ENCODE data around the gene REEP5. TPM values are rescaled to one million over a fixed set of nuclear protein-coding genes. Genes with fewer than 3 reads are reported as not detected.

REEP5 gene
- total and polyA plus RNA-seq, 2 of the 13 experiments (the other 11 are each of a cell fraction or from before 2014, with no cell fraction given): 49.4 to 239 TPM

GRCh38 chr5:112860929-112861637 lies 60.9 kb downstream of the REEP5 start, which contains the start of gene SRP19 (continued):
- TF ChIP-seq NCOR1 (IDR thresholded peaks at IDR 0.05; ENCODE audit: borderline replicate concordance, low read length): no peak
- 0 out of 2 replicates have a peak, but pooled peaks have one; percentile 59 for TF ChIP-seq FOXM1 (CRISPR knock-in tag; IDR thresholded peaks at IDR 0.05)
- TF ChIP-seq SOX5 (CRISPR knock-in tag; IDR thresholded peaks at IDR 0.05; ENCODE audit: borderline replicate concordance): peak; percentile 71
- TF ChIP-seq ZNF530 (CRISPR knock-in tag; IDR thresholded peaks at IDR 0.05; ENCODE audit: low read depth): 0 out of 2 replicates have a peak, but pooled peaks have one; percentile 42
- TF ChIP-seq REXO4 (CRISPR knock-in tag; IDR thresholded peaks at IDR 0.05; ENCODE audit: borderline replicate concordance): peak; percentile 91; the same call in 1 of the 2 replicates
- no peak for TF ChIP-seq ZKSCAN5 (CRISPR knock-in tag; IDR thresholded peaks at IDR 0.05)
- TF ChIP-seq SKIL (CRISPR knock-in tag; IDR thresholded peaks at IDR 0.05; ENCODE audit: borderline replicate concordance): no peak
- no peak for TF ChIP-seq ZNF878 (CRISPR knock-in tag; IDR thresholded peaks at IDR 0.05)
- TF ChIP-seq ZC3H13 (CRISPR knock-in tag; IDR thresholded peaks at IDR 0.05): peak; percentile 62; the same call in 1 of the 2 replicates
- peak; percentile 84; the same call in 1 of the 2 replicates for TF ChIP-seq EED (CRISPR knock-in tag; IDR thresholded peaks at IDR 0.05)
- TF ChIP-seq ZNF652 (CRISPR knock-in tag; IDR thresholded peaks at IDR 0.05; ENCODE audit: borderline replicate concordance, low read depth): 0 out of 2 replicates have a peak, but pooled peaks have one; percentile 35
- TF ChIP-seq MATR3 (CRISPR knock-in tag; IDR thresholded peaks at IDR 0.05): no peak
- 0 out of 2 replicates have a peak, but pooled peaks have one; percentile 49 for TF ChIP-seq PRDM15 (CRISPR knock-in tag; IDR thresholded peaks at IDR 0.05)
- peak; percentile 68; the same call in 1 of the 2 replicates for TF ChIP-seq CENPT (CRISPR knock-in tag; IDR thresholded peaks at IDR 0.05; ENCODE audit: low read depth)
- TF ChIP-seq TOPORS (CRISPR knock-in tag; IDR thresholded peaks at IDR 0.05): peak; percentile 89
- peak; percentile 90 for TF ChIP-seq ZNF441 (CRISPR knock-in tag; IDR thresholded peaks at IDR 0.05; ENCODE audit: borderline replicate concordance)
- TF ChIP-seq HNF1B (CRISPR knock-in tag; IDR thresholded peaks at IDR 0.05): peak; percentile 81
- no peak; the same call in 1 of the 2 replicates for TF ChIP-seq RXRA (CRISPR knock-in tag; IDR thresholded peaks at IDR 0.05)
- TF ChIP-seq ZNF343 (CRISPR knock-in tag; IDR thresholded peaks at IDR 0.05): no peak; the same call in 1 of the 2 replicates
- TF ChIP-seq ZNF547 (CRISPR knock-in tag; IDR thresholded peaks at IDR 0.05): peak; percentile 97
- peak; percentile 41; the same call in 1 of the 2 replicates for TF ChIP-seq ZSCAN25 (CRISPR knock-in tag; IDR thresholded peaks at IDR 0.05)
